Colonic mucosa (tissue), 4 donors: ENCODE measurements around the gene BBS4. TPM values are rescaled to one million over a fixed set of nuclear protein-coding genes. Genes with fewer than 3 reads are reported as not detected.
"Not testable (repeated sequence)": the region's sequence is repeated elsewhere in the genome, so short reads cannot be mapped to it uniquely, and the experiment has no call there.

Source experiments
- DNase-seq: peaks from one replicate; pipeline ENCODE4 v3.0.0-alpha.2; 2020
- H3K27ac ChIP-seq: fragments of 200-600 bp; one replicate; pipeline ENCODE4 v1.8.0; 2021
- H3K27me3 ChIP-seq: fragments of 200-600 bp; one replicate; pipeline ENCODE4 v1.8.0; 2021
- H3K36me3 ChIP-seq: fragments of 200-600 bp; one replicate; pipeline ENCODE4 v1.8.0; 2021
- H3K4me1 ChIP-seq: fragments of 200-600 bp; one replicate; pipeline ENCODE4 v1.8.0; 2021; ENCODE audit warnings: mild to moderate bottlenecking
- H3K4me3 ChIP-seq: fragments of 200-600 bp; one replicate; pipeline ENCODE4 v1.8.0; 2021
- H3K9ac ChIP-seq, 2 donors: one replicate each; pipeline ENCODE4 v1.7.0; 2013; ENCODE audit warnings: control low read depth in 2 of 2, low read depth in 2 of 2, low read length in 2 of 2
- H3K9me3 ChIP-seq: fragments of 200-600 bp; one replicate; pipeline ENCODE4 v1.8.0; 2021
- CTCF ChIP-seq: fragments of 200-600 bp; IDR thresholded peaks from one replicate; pipeline ENCODE4 v1.8.0; 2022; ENCODE audit warnings: antibody characterized with exemption, mild to moderate bottlenecking
- intact Hi-C: fragments of 100-400 bp; cut with DNase I; formaldehyde crosslinking; loops from one replicate; pipeline ENCODE4 v1.14.1; 2022
- total RNA-seq, 2 donors: library from RNA; stranded (reverse); fragmentation: NEBNext Ultra II Directional in 1 of 2; extraction: Animal tissue kit (Norgen Biotek cat#: 25700) in 1 of 2; gene quantifications; one replicate each; pipeline ENCODE4 v1.2.1, GENCODE V29; 2021
- donor health status: healthy.
- donor health status: DM: no; HTN: no; CAD: no.
- donor health status: DM: no; HTN: no; CAD: no.

Gene BBS4
- total RNA-seq, 2 donors from 2014 or later, result 10.7 to 13.7 TPM

GRCh38 chr15:72706266-72706665, 20.3 kb downstream of the BBS4 start:
- intact Hi-C loops, result no loop called here
- Histone ChIP-seq H3K4me1 (no peaks in the 10 kb centered on the region), H3K9me3 (no peaks in the 10 kb centered on the region), H3K27ac (no peak overlapping the region), H3K27me3 (no peaks in the 10 kb centered on the region), H3K4me3 (no peak overlapping the region), H3K36me3 (no peaks in the 10 kb centered on the region), H3K9ac (no peak overlapping the region)
- DNase-seq, result no peak
- no peak for TF ChIP-seq CTCF

GRCh38 chr15:72708551-72709303, 22.7 kb downstream of the BBS4 start:
- not testable (repeated sequence) for H3K4me3 ChIP-seq, DNase-seq

GRCh38 chr15:72722071-72722696, 36.2 kb downstream of the BBS4 start:
- Histone ChIP-seq H3K4me3 (no peak overlapping the region), H3K27me3 (no peaks in the 10 kb centered on the region), H3K4me1 (no peaks in the 10 kb centered on the region), H3K9me3 (no peaks in the 10 kb centered on the region), H3K36me3 (peaks cover 4% of the 10 kb centered on the region), H3K27ac (no peak overlapping the region), H3K9ac (no peak overlapping the region)
- peak; percentile 59 for TF ChIP-seq CTCF
- intact Hi-C loops, result loop anchor here (10.0 kb wide), 1 partner anchor 553 kb away; no protein-coding TSS in a partner anchor
- DNase-seq, result peak; percentile 74

More at GRCh38 chr15:72708551-72709303, 22.7 kb downstream of the BBS4 start:
- H3K4me1 ChIP-seq, H3K9me3 ChIP-seq, H3K27me3 ChIP-seq, H3K36me3 ChIP-seq, H3K27ac ChIP-seq, intact Hi-C loops, H3K9ac ChIP-seq: not testable (repeated sequence)

- TF ChIP-seq CTCF, result no peak
- Histone ChIP-seq H3K9me3 (no peaks in the 10 kb centered on the region), H3K27me3 (no peaks in the 10 kb centered on the region), H3K27ac (no peak overlapping the region), H3K4me1 (no peaks in the 10 kb centered on the region), H3K4me3 (no peak overlapping the region), H3K36me3 (no peaks in the 10 kb centered on the region), H3K9ac (no peak overlapping the region)
- no peak for DNase-seq
- intact Hi-C loops, result loop anchor here (10.0 kb wide), 1 partner anchor 551 kb away; no protein-coding TSS in a partner anchor
Measured at GRCh38 chr15:72724028-72724427, 38.0 kb downstream of the BBS4 start.

GRCh38 chr15:72725446-72725845, 39.4 kb downstream of the BBS4 start:
- no peaks in the 10 kb centered on the region for H3K9me3 ChIP-seq
- no peak overlapping the region for H3K4me3 ChIP-seq
- H3K27me3 ChIP-seq, result no peaks in the 10 kb centered on the region
- no peak for DNase-seq
- no peak overlapping the region for H3K9ac ChIP-seq
- no peak overlapping the region for H3K27ac ChIP-seq
- no peaks in the 10 kb centered on the region for H3K4me1 ChIP-seq
- intact Hi-C loops, result loop anchor here (10.0 kb wide), 1 partner anchor 549 kb away; no protein-coding TSS in a partner anchor
- H3K36me3 ChIP-seq, result no peaks in the 10 kb centered on the region
- no peak for TF ChIP-seq CTCF

GRCh38 chr15:72725851-72726250, 39.8 kb downstream of the BBS4 start:
- not testable (repeated sequence) for H3K4me3 ChIP-seq, H3K27me3 ChIP-seq, H3K36me3 ChIP-seq, H3K9ac ChIP-seq, H3K9me3 ChIP-seq, H3K4me1 ChIP-seq, H3K27ac ChIP-seq, DNase-seq
- intact Hi-C loops, result loop anchor here (10.0 kb wide), 1 partner anchor 549 kb away; no protein-coding TSS in a partner anchor
